Gastrocnemius medialis (tissue), 4 donors: ENCODE results near the gene DNAJA4.

ENCODE experiments used
- CTCF ChIP-seq, 5 experiments: fragments of 450-650 bp in 3 of 5; fragments of 200-600 bp in 2 of 5; sonication (generic) in 2 of 5; IDR thresholded peaks in 4 of 5; conservative IDR thresholded peaks in 1 of 5; 1 replicate in 4 of 5; 2 replicates in 1 of 5; pipeline ENCODE4 v1.5.1; 2016 to 2019; ENCODE audit warnings: antibody characterized with exemption in 5 of 5, mild to moderate bottlenecking in 3 of 5, moderate library complexity in 3 of 5
- POLR2A ChIP-seq, 2 donors: fragments of 450-650 bp; IDR thresholded peaks; one replicate each; pipeline ENCODE4 v1.6.1; 2017; ENCODE audit warnings: antibody characterized with exemption in 2 of 2, mild to moderate bottlenecking in 2 of 2, moderate library complexity in 2 of 2

DNA sequence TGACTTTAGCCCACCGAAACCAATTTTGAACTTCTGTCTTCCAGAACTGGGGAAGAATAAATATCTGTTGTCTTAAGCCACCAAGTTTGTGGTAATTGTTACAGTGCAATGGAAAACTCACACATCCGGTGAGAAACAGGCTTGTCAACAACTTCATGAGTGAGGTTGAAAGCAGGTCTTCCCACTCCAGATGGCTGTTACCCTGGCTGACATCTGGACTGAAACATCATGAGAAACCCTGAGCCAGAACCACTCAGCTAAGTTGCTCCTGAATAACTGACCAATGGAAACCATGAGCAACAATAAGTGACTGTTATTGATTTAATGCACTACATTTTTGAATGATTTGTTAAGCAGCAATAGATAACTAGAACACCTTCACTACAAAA is 40.3 kb upstream of the DNAJA4 start:
- no peak for TF ChIP-seq CTCF (IDR thresholded peaks at IDR 0.05 in 4 of 5, conservative IDR thresholded peaks at IDR 0.05 in 1 of 5)
- TF ChIP-seq POLR2A (IDR thresholded peaks at IDR 0.05): no peak
